CD14-positive monocyte (primary cell): ENCODE results near the gene PIK3R1. TPM values are rescaled to one million over a fixed set of nuclear protein-coding genes. Genes with fewer than 3 reads are reported as not detected.

Source experiments
- DNase-seq, 3 donors: peaks; one replicate each; pipeline ENCODE4 v3.0.0-alpha.2; 2011 to 2022
- H2AFZ ChIP-seq: 2 replicates; pipeline ENCODE4 v1.6.0; 2012; ENCODE audit warnings: mild to moderate bottlenecking, low read depth, low read length, inconsistent platforms; ENCODE audit not compliant: insufficient read depth, poor library complexity, severe bottlenecking
- H3K27ac ChIP-seq, 2 donors: 1 replicate in 1 of 2; 2 replicates in 1 of 2; pipeline ENCODE4 v1.5.1; 2012 to 2013; ENCODE audit warnings: low read length in 2 of 2, control low read depth in 1 of 2, inconsistent platforms in 1 of 2, low read depth in 1 of 2, mild to moderate bottlenecking in 1 of 2
- H3K27me3 ChIP-seq, 2 donors: one replicate each; pipeline versions ENCODE4 v1.6.0 to v1.6.1; 2011 to 2013; ENCODE audit warnings: low read length in 2 of 2; ENCODE audit not compliant: control insufficient read depth in 2 of 2, insufficient read depth in 2 of 2
- H3K36me3 ChIP-seq, 2 donors: replicated peaks in 1 of 2; 1 replicate in 1 of 2; 2 replicates in 1 of 2; pipeline versions ENCODE4 v1.5.1 to v1.6.1; 2012 to 2013; ENCODE audit warnings: low read length in 2 of 2, control low read depth in 1 of 2, inconsistent platforms in 1 of 2, mild to moderate bottlenecking in 1 of 2; ENCODE audit not compliant: insufficient read depth in 2 of 2, control insufficient read depth in 1 of 2
- H3K4me1 ChIP-seq, 2 donors: 1 replicate in 1 of 2; 2 replicates in 1 of 2; pipeline versions ENCODE4 v1.5.1 to v1.6.1; 2012 to 2013; ENCODE audit warnings: low read length in 2 of 2, control low read depth in 1 of 2, inconsistent platforms in 1 of 2, mild to moderate bottlenecking in 1 of 2, moderate library complexity in 1 of 2; ENCODE audit not compliant: insufficient read depth in 2 of 2, control insufficient read depth in 1 of 2
- H3K4me2 ChIP-seq: replicated peaks from 2 replicates; pipeline ENCODE3; 2012; ENCODE audit warnings: low read length, moderate library complexity, mild to moderate bottlenecking; ENCODE audit not compliant: poor library complexity, severe bottlenecking; ENCODE audit errors: extremely low read depth
- H3K4me3 ChIP-seq, 3 experiments: fragments of 200-600 bp in 1 of 3; sonication (generic) in 1 of 3; replicated peaks in 1 of 3; 1 replicate in 2 of 3; 2 replicates in 1 of 3; pipeline ENCODE4 v1.5.1; 2011 to 2013; ENCODE audit warnings: low read length in 3 of 3, mild to moderate bottlenecking in 3 of 3, control low read depth in 2 of 3, low read depth in 2 of 3, inconsistent platforms in 1 of 3, moderate library complexity in 1 of 3
- H3K79me2 ChIP-seq: 2 replicates; pipeline ENCODE4 v1.6.0; 2012; ENCODE audit warnings: mild to moderate bottlenecking, control low read depth, inconsistent platforms, low read length, moderate library complexity; ENCODE audit not compliant: insufficient read depth
- H3K9ac ChIP-seq: 2 replicates; pipeline ENCODE4 v1.6.0; 2017; ENCODE audit warnings: low read length, mild to moderate bottlenecking; ENCODE audit not compliant: insufficient read depth, poor library complexity, severe bottlenecking
- H3K9me3 ChIP-seq, 2 donors: replicated peaks in 1 of 2; 1 replicate in 1 of 2; 2 replicates in 1 of 2; pipeline versions ENCODE4 v1.5.1 to v1.6.1; 2012 to 2013; ENCODE audit warnings: low read length in 2 of 2, control low read depth in 1 of 2; ENCODE audit not compliant: control insufficient read depth in 1 of 2, insufficient read depth in 1 of 2
- H4K20me1 ChIP-seq: 2 replicates; pipeline ENCODE4 v1.6.0; 2012; ENCODE audit warnings: mild to moderate bottlenecking, low read length, control low read depth, moderate library complexity; ENCODE audit not compliant: insufficient read depth
- H3K27ac Mint-ChIP-seq, 7 donors: one replicate each; pipeline ENCODE4 v1.8.0; 2020; ENCODE audit warnings: mild to moderate bottlenecking in 7 of 7, mixed read lengths in 7 of 7, moderate library complexity in 6 of 7, inconsistent platforms in 2 of 7
- H3K27me3 Mint-ChIP-seq, 3 donors: one replicate each; pipeline ENCODE4 v1.8.0; 2021 to 2022; ENCODE audit warnings: low read depth in 3 of 3, mild to moderate bottlenecking in 3 of 3, mixed read lengths in 3 of 3, moderate library complexity in 3 of 3, inconsistent platforms in 1 of 3
- H3K36me3 Mint-ChIP-seq, 2 donors: one replicate each; pipeline ENCODE4 v1.8.0; 2020; ENCODE audit warnings: mixed read lengths in 2 of 2, inconsistent platforms in 1 of 2, mild to moderate bottlenecking in 1 of 2
- H3K4me1 Mint-ChIP-seq: one replicate; pipeline ENCODE4 v1.8.0; 2020; ENCODE audit warnings: mild to moderate bottlenecking, mixed read lengths
- H3K4me3 Mint-ChIP-seq, 2 donors: one replicate each; pipeline ENCODE4 v1.8.0; 2020; ENCODE audit warnings: mild to moderate bottlenecking in 2 of 2, mixed read lengths in 2 of 2, moderate library complexity in 1 of 2
- H3K9me3 Mint-ChIP-seq, 7 donors: one replicate each; pipeline ENCODE4 v1.8.0; 2020 to 2022; ENCODE audit warnings: mixed read lengths in 7 of 7, mild to moderate bottlenecking in 6 of 7, moderate library complexity in 6 of 7, inconsistent platforms in 2 of 7
- CTCF ChIP-seq: fragments of 200-600 bp; IDR thresholded peaks from one replicate; pipeline ENCODE4 v1.8.0; 2022; ENCODE audit warnings: antibody characterized with exemption, mild to moderate bottlenecking
- WGBS: methylation state at CpG from one replicate; pipeline ENCODE4 v1.1.5; 2013; ENCODE audit warnings: missing lambda C conversion rate; ENCODE audit not compliant: insufficient coverage; 5-methylcytosine and 5-hydroxymethylcytosine counted together
- intact Hi-C, 2 donors: fragments of 100-400 bp; cut with micrococcal nuclease; formaldehyde crosslinking; loops; one replicate each; pipeline versions ENCODE4 v1.15.0 to v1.15.1; 2023
- polyA plus RNA-seq, 3 donors: library from polyadenylated mRNA; depleted of rRNA in 1 of 3; unstranded in 2 of 3; stranded (reverse) in 1 of 3; fragments of 300-500 nt in 2 of 3; fragments of >200 nt in 1 of 3; fragmentation: Illumina TruSeq in 2 of 3; gene quantifications; 1 replicate in 2 of 3; 2 replicates in 1 of 3; pipeline ENCODE4 v1.2.3, GENCODE V29; 2012 to 2021

Gene PIK3R1
- polyA plus RNA-seq, 3 donors: 9.5 to 25.5 (median 10.5) TPM

GRCh38 chr5:68319706-68320412, 104.3 kb downstream of the PIK3R1 start:
- Histone ChIP-seq H3K9ac (no peak overlapping the region), H3K36me3 (no peaks in the 10 kb centered on the region), H2AFZ (no peak overlapping the region), H3K4me1 (peaks cover 6 to 9% of the 10 kb centered on the region in 2 donors), H3K4me3 (no peak overlapping the region), H3K9me3 (peaks cover 0 to 5% of the 10 kb centered on the region in 2 donors), H3K79me2 (no peaks in the 10 kb centered on the region), H3K27me3 (no peaks in the 10 kb centered on the region), H4K20me1 (no peaks in the 10 kb centered on the region), H3K27ac (no peak overlapping the region), H3K4me2 (no peak overlapping the region)
- Mint-ChIP-seq H3K36me3 (no peaks in the 10 kb centered on the region), H3K9me3 (peaks cover 0 to 10% (median 3%) of the 10 kb centered on the region in 7 donors), H3K4me1 (peaks cover 12% of the 10 kb centered on the region), H3K27ac (peak overlapping the region in 1 of 7 donors; percentile 20), H3K4me3 (no peak overlapping the region), H3K27me3 (peaks cover 1 to 10% (median 2%) of the 10 kb centered on the region in 3 donors)
- 100% methylated on average over 2 of the region's 4 CpGs for WGBS
- DNase-seq: no peak
- intact Hi-C loops: no loop called here
- TF ChIP-seq CTCF: no peak

GRCh38 chr5:68320413-68320986, 104.9 kb downstream of the PIK3R1 start:
- no peaks in the 10 kb centered on the region for H3K36me3 ChIP-seq
- peaks cover 0 to 10% of the 10 kb centered on the region in 2 donors for H3K9me3 ChIP-seq
- WGBS: 82% methylated on average over 2 of the region's 5 CpGs
- Mint-ChIP-seq H3K36me3 (no peaks in the 10 kb centered on the region), H3K4me1 (peaks cover 10% of the 10 kb centered on the region), H3K27ac (no peak overlapping the region), H3K9me3 (peaks cover 4 to 15% (median 7%) of the 10 kb centered on the region in 7 donors), H3K27me3 (peaks cover 1 to 10% (median 2%) of the 10 kb centered on the region in 3 donors), H3K4me3 (no peak overlapping the region)
- H3K4me1 ChIP-seq: peaks cover 4 to 6% of the 10 kb centered on the region in 2 donors
- DNase-seq: no peak
- no peak overlapping the region for H3K9ac ChIP-seq
- H2AFZ ChIP-seq: no peak overlapping the region
- H3K27me3 ChIP-seq: no peaks in the 10 kb centered on the region
- no peaks in the 10 kb centered on the region for H3K79me2 ChIP-seq
- no peaks in the 10 kb centered on the region for H4K20me1 ChIP-seq
- no peak overlapping the region for H3K4me3 ChIP-seq
- H3K4me2 ChIP-seq: no peak overlapping the region
- no peak overlapping the region for H3K27ac ChIP-seq
- TF ChIP-seq CTCF: no peak
- intact Hi-C loops: no loop called here
